ENCODE data around the gene OLFML3. TPM values are rescaled to one million over a fixed set of nuclear protein-coding genes. Genes with fewer than 3 reads are reported as not detected.
A peak's percentile ranks its signal among the peaks of the same experiment; 100 is the strongest.

Gene OLFML3
- total and polyA plus RNA-seq, 12 donors: 6.1 to 19.7 (median 11.0) TPM

GRCh38 chr1:113995382-113995781 lies 16.1 kb downstream of the OLFML3 start:
- Histone ChIP-seq H3K4me1 (peaks cover 0 to 7% (median 0%) of the 10 kb centered on the region in 9 donors), H3K4me3 (no peak overlapping the region), H3K27ac (no peak overlapping the region), H3K36me3 (no peaks in the 10 kb centered on the region), H3K27me3 (no peaks in the 10 kb centered on the region), H3K9me3 (peaks cover 0 to 29% (median 15%) of the 10 kb centered on the region in 11 donors)
- WGBS, 2 donors: 90 to 95% methylated on average over 2 of the region's 2 CpGs
- no peak for TF ChIP-seq CTCF (IDR thresholded peaks at IDR 0.05)
- intact Hi-C loops (cut with DNase I): no loop called here
- DNase-seq (no peak), ATAC-seq (no peak)

GRCh38 chr1:113998361-113998760 lies 19.1 kb downstream of the OLFML3 start:
- H3K27me3 ChIP-seq: no peaks in the 10 kb centered on the region
- peaks cover 0 to 15% (median 5%) of the 10 kb centered on the region in 9 donors for H3K4me1 ChIP-seq
- H3K27ac ChIP-seq: no peak overlapping the region
- ATAC-seq (peak in 2 of 8 donors; percentile 29 to 41), DNase-seq (peak in 1 of 2 donors; percentile 24)
- H3K36me3 ChIP-seq: no peaks in the 10 kb centered on the region
- TF ChIP-seq CTCF (IDR thresholded peaks at IDR 0.05): no peak
- intact Hi-C loops (cut with DNase I): no loop called here
- peaks cover 0 to 29% (median 15%) of the 10 kb centered on the region in 11 donors for H3K9me3 ChIP-seq
- no peak overlapping the region for H3K4me3 ChIP-seq
- WGBS, 2 donors: 30 to 39% methylated on average over 4 of the region's 4 CpGs

GRCh38 chr1:113999233-113999632 lies 20.0 kb downstream of the OLFML3 start:
- 89 to 94% methylated on average over 2 of the region's 2 CpGs for WGBS, 2 donors
- no peak for TF ChIP-seq CTCF (IDR thresholded peaks at IDR 0.05)
- no peak for ATAC-seq
- DNase-seq: no peak
- H3K27ac ChIP-seq: no peak overlapping the region
- peaks cover 0 to 25% (median 15%) of the 10 kb centered on the region in 11 donors for H3K9me3 ChIP-seq
- H3K27me3 ChIP-seq: no peaks in the 10 kb centered on the region
- intact Hi-C loops (cut with DNase I): no loop called here
- peaks cover 0 to 24% (median 14%) of the 10 kb centered on the region in 9 donors for H3K4me1 ChIP-seq
- no peak overlapping the region for H3K4me3 ChIP-seq
- H3K36me3 ChIP-seq: no peaks in the 10 kb centered on the region

- ATAC-seq: no peak
- Histone ChIP-seq H3K27me3 (peaks cover 0 to 1% (median 0%) of the 10 kb centered on the region in 7 donors), H3K27ac (no peak overlapping the region), H3K36me3 (no peaks in the 10 kb centered on the region), H3K4me3 (no peak overlapping the region), H3K4me1 (peaks cover 0 to 25% (median 15%) of the 10 kb centered on the region in 9 donors), H3K9me3 (peaks cover 0 to 20% (median 11%) of the 10 kb centered on the region in 11 donors)
- intact Hi-C loops (cut with DNase I): no loop called here
- whole genome bisulfite sequencing, 2 donors: 83 to 89% methylated on average over 2 of the region's 2 CpGs
- no peak for DNase-seq
- TF ChIP-seq CTCF (IDR thresholded peaks at IDR 0.05): no peak
These were observed 20.5 kb downstream of the OLFML3 start for GRCh38 chr1:113999799-114000198.
